ENCODE data around the gene AK2. TPM values are rescaled to one million over a fixed set of nuclear protein-coding genes. Genes with fewer than 3 reads are reported as not detected.

AK2 gene
- total RNA-seq, 1 donor from 2014 or later = 173 TPM

GRCh38 chr1:32962248-32962896 lies 74.3 kb downstream of the AK2 start:
- DNase-seq (ENCODE audit: low read depth) (no peak), FAIRE-seq (no peak)
- Histone ChIP-seq H3K27me3 (ENCODE audit: control insufficient read depth, insufficient read depth, low read length) (no peaks in the 10 kb centered on the region), H3K36me3 (ENCODE audit: control insufficient read depth, insufficient read depth, low read length) (peaks cover 2% of the 10 kb centered on the region), H3K4me3 (ENCODE audit: low read depth, low read length) (peak overlapping the region; percentile 88)
- no peak for TF ChIP-seq CTCF (IDR thresholded peaks at IDR 0.05; ENCODE audit: insufficient read depth, low read length, severe bottlenecking)

- FAIRE-seq = no peak
Observed at GRCh38 chr1:32960819-32961355, 75.8 kb downstream of the AK2 start.

GRCh38 chr1:32960342-32960741 lies 76.3 kb downstream of the AK2 start:
- FAIRE-seq = no peak
- no peak for TF ChIP-seq CTCF (IDR thresholded peaks at IDR 0.05; ENCODE audit: insufficient read depth, low read length, severe bottlenecking)
- Histone ChIP-seq H3K27me3 (ENCODE audit: control insufficient read depth, insufficient read depth, low read length) (no peaks in the 10 kb centered on the region), H3K36me3 (ENCODE audit: control insufficient read depth, insufficient read depth, low read length) (peaks cover 2% of the 10 kb centered on the region), H3K4me3 (ENCODE audit: low read depth, low read length) (no peak overlapping the region)
- DNase-seq (ENCODE audit: low read depth) = no peak

More at GRCh38 chr1:32960819-32961355, 75.8 kb downstream of the AK2 start:
- no peak for DNase-seq (ENCODE audit: low read depth)
- Histone ChIP-seq H3K4me3 (ENCODE audit: low read depth, low read length) (no peak overlapping the region), H3K27me3 (ENCODE audit: control insufficient read depth, insufficient read depth, low read length) (no peaks in the 10 kb centered on the region), H3K36me3 (ENCODE audit: control insufficient read depth, insufficient read depth, low read length) (peaks cover 2% of the 10 kb centered on the region)
- no peak for TF ChIP-seq CTCF (IDR thresholded peaks at IDR 0.05; ENCODE audit: insufficient read depth, low read length, severe bottlenecking)

GRCh38 chr1:32958827-32959226 lies 77.9 kb downstream of the AK2 start:
- peaks cover 2% of the 10 kb centered on the region for H3K36me3 ChIP-seq (ENCODE audit: control insufficient read depth, insufficient read depth, low read length)
- FAIRE-seq (no peak), DNase-seq (ENCODE audit: low read depth) (no peak)
- no peak overlapping the region for H3K4me3 ChIP-seq (ENCODE audit: low read depth, low read length)
- TF ChIP-seq CTCF (IDR thresholded peaks at IDR 0.05; ENCODE audit: insufficient read depth, low read length, severe bottlenecking) = no peak
- H3K27me3 ChIP-seq (ENCODE audit: control insufficient read depth, insufficient read depth, low read length) = no peaks in the 10 kb centered on the region

Other genes with a start within 250 kb of the AK2 start
- 195 and 234 TPM in 2 replicates for gene YARS1, start 219.5 kb downstream of the AK2 start, total RNA-seq
- 20.5 and 30.3 TPM in 2 replicates for gene S100PBP, start 219.2 kb downstream of the AK2 start, total RNA-seq
- not detected in 2 replicates for gene FNDC5, start 166.0 kb downstream of the AK2 start, total RNA-seq
- gene HPCA, start 150.4 kb downstream of the AK2 start, total RNA-seq = not detected in 2 replicates
- gene TMEM54, start 135.5 kb downstream of the AK2 start, total RNA-seq = 112 and 167 TPM in 2 replicates
- 19.2 and 32.6 TPM in 2 replicates for gene RNF19B, start 72.1 kb downstream of the AK2 start, total RNA-seq
- 1.3 and 1.5 TPM in 2 replicates for gene AZIN2, start 44.3 kb upstream of the AK2 start, total RNA-seq
- 0.79 and 2.0 TPM in 2 replicates for gene TRIM62, start 145.2 kb upstream of the AK2 start, total RNA-seq
- 0.51 and 1.1 TPM in 2 replicates for gene ZNF362, start 219.6 kb upstream of the AK2 start, total RNA-seq